Hematopoietic multipotent progenitor cell treated with erythropoietin and hydrocortisone succinate and interleukin-3 and kit ligand, for 15 days (in vitro differentiated cells): ENCODE data around the gene SYNGR2.

Experiments
- DNase-seq: peaks from one replicate; pipeline ENCODE4 v3.0.0-alpha.2; 2015; ENCODE audit warnings: low spot score

SYNGR2 gene

DNA sequence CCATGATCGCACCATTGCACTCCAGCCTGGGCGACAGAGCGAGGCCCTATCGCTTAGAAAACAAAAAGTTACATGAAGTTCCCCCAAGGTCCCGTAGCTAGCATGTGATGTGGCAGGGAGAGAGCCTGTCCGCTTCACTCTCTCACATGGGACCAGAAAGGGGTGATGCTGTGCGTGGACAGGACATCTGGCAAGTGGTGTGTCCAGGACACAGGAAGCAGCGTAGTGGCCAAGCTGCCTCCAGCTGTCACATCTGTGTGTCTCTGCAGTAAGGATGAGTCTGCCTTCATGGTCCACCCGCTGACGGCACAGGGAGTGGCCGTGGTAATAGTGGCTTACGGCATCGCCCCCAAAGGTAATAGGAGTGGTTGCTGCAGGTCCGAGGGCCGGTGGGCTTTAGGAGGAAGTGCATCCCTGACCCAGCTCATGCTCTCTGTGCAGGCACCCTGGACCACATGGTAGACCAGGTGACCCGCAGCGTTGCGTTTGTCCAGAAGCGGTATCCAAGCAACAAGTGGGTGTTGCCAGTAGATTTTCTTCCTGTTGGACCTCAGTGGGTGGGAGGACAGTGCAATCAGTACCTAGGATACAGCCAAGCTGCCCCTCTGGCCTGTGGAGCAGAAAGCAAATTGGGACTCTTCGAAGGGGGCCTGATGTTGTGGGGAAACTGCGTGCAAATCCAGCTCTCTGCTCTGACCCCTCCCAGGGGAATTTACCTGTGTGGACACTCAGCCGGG is 36.2 kb downstream of the SYNGR2 start:
- DNase-seq: no peak

DNA sequence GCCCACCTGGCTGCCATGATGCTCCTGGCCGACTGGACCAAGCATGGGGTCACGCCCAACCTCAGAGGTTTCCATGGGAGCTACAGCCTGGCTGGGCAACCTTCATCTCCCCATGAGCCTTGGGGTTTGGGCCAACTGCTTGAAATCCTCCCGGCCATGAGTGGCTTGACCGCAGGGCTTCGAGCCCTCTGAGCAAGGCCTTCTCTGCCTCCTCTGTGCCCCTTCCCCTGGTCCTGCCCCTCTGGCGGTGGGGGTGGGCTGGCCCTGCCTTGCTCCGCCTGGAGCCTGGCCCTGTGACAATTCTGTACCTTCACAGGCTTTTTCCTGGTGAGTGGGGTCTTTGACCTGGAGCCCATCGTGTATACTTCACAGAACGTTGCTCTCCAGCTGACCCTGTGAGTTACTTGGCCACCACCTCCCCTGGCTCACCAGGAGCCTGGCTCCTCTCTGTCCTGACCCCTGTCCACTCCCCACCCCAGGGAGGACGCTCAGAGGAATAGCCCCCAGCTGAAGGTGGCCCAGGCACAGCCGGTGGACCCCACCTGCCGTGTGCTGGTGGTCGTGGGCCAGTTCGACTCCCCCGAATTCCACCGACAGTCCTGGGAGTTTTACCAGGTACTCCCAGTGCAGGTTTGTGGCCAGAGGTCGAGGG is 36.9 kb downstream of the SYNGR2 start:
- no peak for DNase-seq

GRCh38 chr17:78206298-78206697 is 37.9 kb downstream of the SYNGR2 start:
- no peak for DNase-seq

DNA sequence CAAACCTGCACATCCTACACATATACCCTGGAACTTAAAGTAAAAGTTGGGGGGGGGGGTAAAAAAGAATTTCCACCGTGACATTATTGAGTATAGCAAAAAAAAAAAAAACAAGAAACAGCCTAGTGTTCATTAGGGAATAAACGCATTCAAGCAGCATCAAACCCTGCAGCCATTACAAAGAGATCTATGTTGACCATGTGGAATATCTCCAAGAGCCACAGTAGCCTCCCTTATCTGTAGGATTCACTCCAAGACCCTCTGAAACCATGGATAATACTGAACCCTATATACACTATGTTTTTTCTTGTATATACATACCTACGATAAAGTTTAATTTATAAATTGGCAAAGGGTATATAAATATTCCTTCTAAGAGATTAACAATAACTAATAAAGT is 40.1 kb downstream of the SYNGR2 start:
- DNase-seq: no peak

DNA sequence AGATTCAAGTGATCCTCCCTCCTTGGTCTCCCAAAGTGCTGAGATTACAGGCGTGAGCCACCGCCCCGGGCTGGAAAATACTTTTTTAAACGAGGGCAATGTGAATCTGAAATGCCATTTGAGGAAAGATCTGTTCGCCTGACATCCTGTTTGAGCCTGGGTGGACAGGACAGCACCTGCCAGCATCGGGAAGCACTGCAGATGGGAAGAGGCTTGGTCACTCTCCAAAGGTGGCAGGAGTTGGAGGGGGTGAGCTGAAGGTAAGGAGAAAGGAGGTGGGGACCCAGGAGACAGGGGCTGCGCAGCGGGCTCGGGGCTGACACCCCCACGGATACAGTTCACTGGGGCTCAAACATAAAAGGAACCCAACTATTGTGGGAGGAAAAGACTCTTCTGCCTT is 41.7 kb downstream of the SYNGR2 start:
- no peak for DNase-seq

DNA sequence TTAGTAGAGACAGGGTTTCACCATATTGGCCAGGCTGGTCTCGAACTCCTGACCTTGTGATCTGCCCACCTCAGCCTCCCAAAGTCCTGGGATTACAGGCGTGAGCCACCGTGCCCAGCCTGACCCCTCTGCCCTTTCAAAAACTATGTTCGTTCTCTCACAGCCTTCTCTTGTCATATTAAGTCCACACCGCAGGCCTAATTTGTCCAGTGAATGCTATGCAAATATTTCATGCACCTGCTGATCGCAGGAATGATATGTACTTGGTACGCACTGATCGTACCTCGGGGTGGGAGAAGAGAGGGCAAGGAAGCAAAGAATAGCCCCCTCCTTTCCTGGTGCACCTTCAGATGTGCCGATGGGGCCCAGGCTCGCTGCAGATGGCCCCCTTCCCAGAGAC is 42.7 kb downstream of the SYNGR2 start:
- no peak for DNase-seq

- DNase-seq: peak; percentile 92
Observed at GRCh38 chr17:78214016-78214705, 45.8 kb downstream of the SYNGR2 start, which contains the start of gene BIRC5. BIRC5 (plus strand) TSS chr17:78214253; CDS start chr17:78214317, 64 bp downstream.

GRCh38 chr17:78214706-78215061 is 46.3 kb downstream of the SYNGR2 start:
- DNase-seq: peak; percentile 11

GRCh38 chr17:78219396-78220150 is 51.2 kb downstream of the SYNGR2 start:
- DNase-seq: no peak
